GM23338 (cell line): ENCODE data around the gene LAPTM5. TPM values are rescaled to one million over a fixed set of nuclear protein-coding genes. Genes with fewer than 3 reads are reported as not detected.

ENCODE experiments used
- ATAC-seq: fragments of 200-7000 bp; cut with Tn5 transposase; 3 replicates; pipeline ENCODE4 v1.9.1; 2020
- DNase-seq: peaks from one replicate; pipeline ENCODE4 v3.0.0-alpha.2; 2015; ENCODE audit warnings: low spot score
- H2AFZ ChIP-seq: fragments of 200-600 bp; sonication (generic); 2 replicates; pipeline ENCODE4 v1.8.0; 2016; ENCODE audit warnings: antibody characterized with exemption, mild to moderate bottlenecking, moderate library complexity
- H3F3A ChIP-seq: fragments of 200-600 bp; sonication (generic); replicated peaks from 2 replicates; pipeline ENCODE4 v1.8.0; 2017; ENCODE audit warnings: antibody characterized with exemption, mixed run types, low read depth
- H3K27ac ChIP-seq: fragments of 200-600 bp; sonication (generic); 2 replicates; pipeline ENCODE4 v1.6.1; 2016; ENCODE audit warnings: low read depth
- H3K27me3 ChIP-seq: fragments of 200-600 bp; sonication (generic); 2 replicates; pipeline ENCODE4 v1.8.0; 2016; ENCODE audit warnings: mild to moderate bottlenecking, mixed run types, moderate library complexity; ENCODE audit not compliant: insufficient read depth
- H3K36me3 ChIP-seq: fragments of 200-600 bp; sonication (generic); 2 replicates; pipeline ENCODE4 v1.8.0; 2016; ENCODE audit warnings: mild to moderate bottlenecking; ENCODE audit not compliant: insufficient read depth
- H3K4me1 ChIP-seq: fragments of 200-600 bp; sonication (generic); 2 replicates; pipeline ENCODE4 v1.8.0; 2016; ENCODE audit warnings: mild to moderate bottlenecking, moderate library complexity; ENCODE audit not compliant: insufficient read depth
- H3K4me2 ChIP-seq: fragments of 200-600 bp; sonication (generic); 2 replicates; pipeline ENCODE4 v1.7.1; 2017; ENCODE audit warnings: mixed run types
- H3K4me3 ChIP-seq: fragments of 200-600 bp; sonication (generic); 2 replicates; pipeline ENCODE4 v1.6.1; 2016; ENCODE audit warnings: mixed run types
- H3K79me2 ChIP-seq: fragments of 200-600 bp; sonication (generic); replicated peaks from 2 replicates; pipeline ENCODE4 v1.8.0; 2017; ENCODE audit warnings: mild to moderate bottlenecking; ENCODE audit not compliant: insufficient read depth
- H3K9me2 ChIP-seq: fragments of 200-600 bp; sonication (generic); 2 replicates; pipeline ENCODE4 v1.8.0; 2017; ENCODE audit not compliant: insufficient read depth
- H4K20me1 ChIP-seq: fragments of 200-600 bp; sonication (generic); replicated peaks from 2 replicates; pipeline ENCODE4 v1.8.0; 2017; ENCODE audit warnings: mild to moderate bottlenecking; ENCODE audit not compliant: insufficient read depth
- H3K27ac Mint-ChIP-seq: 2 replicates; pipeline ENCODE4 v1.8.0; 2020; ENCODE audit warnings: inconsistent platforms, mild to moderate bottlenecking, moderate library complexity, mixed read lengths
- H3K27me3 Mint-ChIP-seq: 3 replicates; pipeline ENCODE4 v1.8.0; 2022; ENCODE audit warnings: low read depth, mild to moderate bottlenecking, moderate library complexity, mixed read lengths, inconsistent platforms; ENCODE audit not compliant: insufficient read depth, poor library complexity
- H3K36me3 Mint-ChIP-seq: 3 replicates; pipeline ENCODE4 v1.8.0; 2021; ENCODE audit warnings: low read depth, mild to moderate bottlenecking, inconsistent platforms, moderate library complexity, mixed read lengths
- H3K4me1 Mint-ChIP-seq: 3 replicates; pipeline ENCODE4 v1.8.0; 2020; ENCODE audit warnings: mild to moderate bottlenecking, inconsistent platforms, mixed read lengths
- H3K4me3 Mint-ChIP-seq: 3 replicates; pipeline ENCODE4 v1.8.0; 2021; ENCODE audit warnings: moderate library complexity, mild to moderate bottlenecking, inconsistent platforms, mixed read lengths
- H3K9me3 Mint-ChIP-seq: 3 replicates; pipeline ENCODE4 v1.8.0; 2020; ENCODE audit warnings: moderate library complexity, mild to moderate bottlenecking, inconsistent platforms, mixed read lengths
- ETS1 ChIP-seq: IDR thresholded peaks from 2 replicates; pipeline ENCODE4 v1.6.1; 2016; ENCODE audit warnings: antibody characterized with exemption
- EZH2 ChIP-seq: fragments of 200-600 bp; sonication (generic); IDR thresholded peaks from one replicate; pipeline ENCODE4 v1.8.0; 2017; ENCODE audit warnings: antibody characterized with exemption, mild to moderate bottlenecking, low read depth; ENCODE audit not compliant: unreplicated experiment
- EZH2phosphoT487 ChIP-seq: fragments of 200-600 bp; sonication (generic); IDR thresholded peaks from one replicate; pipeline ENCODE4 v1.8.1; 2018; ENCODE audit warnings: antibody characterized with exemption; ENCODE audit not compliant: unreplicated experiment
- JUNB ChIP-seq: IDR thresholded peaks from one replicate; pipeline ENCODE4 v1.6.1; 2016; ENCODE audit warnings: antibody characterized with exemption; ENCODE audit not compliant: unreplicated experiment
- NANOG ChIP-seq: IDR thresholded peaks from 2 replicates; pipeline ENCODE4 v1.6.1; 2016; ENCODE audit warnings: antibody characterized with exemption, borderline replicate concordance
- REST ChIP-seq: IDR thresholded peaks from one replicate; pipeline ENCODE4 v1.6.1; 2018; ENCODE audit warnings: antibody characterized with exemption; ENCODE audit not compliant: unreplicated experiment
- STAT1 ChIP-seq: IDR thresholded peaks from one replicate; pipeline ENCODE4 v1.6.1; 2016; ENCODE audit warnings: antibody characterized with exemption; ENCODE audit not compliant: unreplicated experiment
- ZNF114 ChIP-seq: fragments of 250-450 bp; sonication (Bioruptor Pico); IDR thresholded peaks from 2 replicates; pipeline ENCODE4 v1.5.0; 2020; ENCODE audit warnings: mild to moderate bottlenecking, moderate library complexity
- ZNF331 ChIP-seq: fragments of 250-450 bp; sonication (Bioruptor Pico); IDR thresholded peaks from 2 replicates; pipeline ENCODE4 v1.5.0; 2020; ENCODE audit warnings: low read depth, mild to moderate bottlenecking, moderate library complexity
- polyA plus RNA-seq: library from polyadenylated mRNA; unstranded; fragments of >200 nt; fragmentation: Nextera tagmentation; extraction: Ambion mirVana; gene quantifications from 2 replicates; pipeline ENCODE4 v1.2.1, GENCODE V29; 2016
- total RNA-seq: library from RNA; depleted of rRNA; stranded (reverse); fragments of >200 nt; shearing (Covaris generic); gene quantifications from 2 replicates; pipeline ENCODE4 v1.2.3, GENCODE V29; 2014

LAPTM5 gene
- total and polyA plus RNA-seq, 2 experiments from 2014 or later = 0.21 TPM; not detected in 1

- TF ChIP-seq JUNB (no peak), ZNF331 (CRISPR knock-in tag) (no peak), EZH2phosphoT487 (no peak)
These were observed 14.0 kb downstream of the LAPTM5 start (continued) for GRCh38 chr1:30743584-30744059.

- peaks cover 4% of the 10 kb centered on the region; the same call in 1 of the 3 replicates for H3K9me3 Mint-ChIP-seq
- Histone ChIP-seq H3K36me3 (no peaks in the 10 kb centered on the region), H3K9me2 (no peaks in the 10 kb centered on the region), H3K4me2 (no peak overlapping the region), H4K20me1 (no peaks in the 10 kb centered on the region), H3K27ac (no peak overlapping the region), H3K27me3 (no peaks in the 10 kb centered on the region), H3K4me3 (no peak overlapping the region), H3K79me2 (no peaks in the 10 kb centered on the region), H3K4me1 (no peaks in the 10 kb centered on the region), H3F3A (no peaks in the 10 kb centered on the region), H2AFZ (no peak overlapping the region)
- H3K4me3 Mint-ChIP-seq = no peak overlapping the region
- peaks cover 16% of the 10 kb centered on the region for H3K4me1 Mint-ChIP-seq
- no peak for TF ChIP-seq ZNF114 (CRISPR knock-in tag)
- TF ChIP-seq EZH2 = no peak
- no peak for TF ChIP-seq ETS1
- TF ChIP-seq STAT1 = no peak
- no peak for TF ChIP-seq NANOG
- no peak for TF ChIP-seq ZNF331 (CRISPR knock-in tag)
- no peak for TF ChIP-seq EZH2phosphoT487
- no peak for TF ChIP-seq REST
- peaks cover 19% of the 10 kb centered on the region for H3K27me3 Mint-ChIP-seq
- no peak overlapping the region for H3K27ac Mint-ChIP-seq
- ATAC-seq (no peak), DNase-seq (no peak)
- no peaks in the 10 kb centered on the region for H3K36me3 Mint-ChIP-seq
These were observed 14.5 kb downstream of the LAPTM5 start for GRCh38 chr1:30742963-30743559.
